ENCODE results near the gene TRAIP.
A peak's percentile ranks its signal among the peaks of the same experiment; 100 is the strongest.
"Not testable (repeated sequence)": the region's sequence is repeated elsewhere in the genome, so short reads cannot be mapped to it uniquely, and the experiment has no call there.

TRAIP gene

GRCh38 chr3:49840388-49840787, 16.0 kb downstream of the TRAIP start:
- H3K4me3 ChIP-seq (ENCODE audit: low read length), result no peak overlapping the region
- H3K4me1 ChIP-seq (ENCODE audit: control insufficient read depth, insufficient read depth, low read length), result peaks cover 4% of the 10 kb centered on the region
- no peaks in the 10 kb centered on the region for H3K36me3 ChIP-seq (ENCODE audit: control insufficient read depth, insufficient read depth, low read length)
- no peaks in the 10 kb centered on the region for H3K27me3 ChIP-seq (ENCODE audit: control insufficient read depth, insufficient read depth, low read length)
- no peak overlapping the region for H3K9ac ChIP-seq (ENCODE audit: low read length)
- no peak overlapping the region for H3K27ac ChIP-seq (ENCODE audit: low read depth, low read length)

GRCh38 chr3:49839193-49839809, 17.1 kb downstream of the TRAIP start:
- Histone ChIP-seq H3K27me3 (ENCODE audit: control insufficient read depth, insufficient read depth, low read length) (no peaks in the 10 kb centered on the region), H3K4me1 (ENCODE audit: control insufficient read depth, insufficient read depth, low read length) (peaks cover 4% of the 10 kb centered on the region), H3K4me3 (ENCODE audit: low read length) (no peak overlapping the region), H3K9ac (ENCODE audit: low read length) (no peak overlapping the region), H3K36me3 (ENCODE audit: control insufficient read depth, insufficient read depth, low read length) (no peaks in the 10 kb centered on the region), H3K27ac (ENCODE audit: low read depth, low read length) (no peak overlapping the region)

- H3K27ac ChIP-seq (ENCODE audit: low read depth, low read length), result no peak overlapping the region
- H3K36me3 ChIP-seq (ENCODE audit: control insufficient read depth, insufficient read depth, low read length), result no peaks in the 10 kb centered on the region
- no peaks in the 10 kb centered on the region for H3K27me3 ChIP-seq (ENCODE audit: control insufficient read depth, insufficient read depth, low read length)
- H3K4me1 ChIP-seq (ENCODE audit: control insufficient read depth, insufficient read depth, low read length), result no peaks in the 10 kb centered on the region
- no peak overlapping the region for H3K4me3 ChIP-seq (ENCODE audit: low read length)
- no peak overlapping the region for H3K9ac ChIP-seq (ENCODE audit: low read length)
Observed at GRCh38 chr3:49831341-49831740, 25.0 kb downstream of the TRAIP start.

- no peak overlapping the region for H3K27ac ChIP-seq (ENCODE audit: low read depth, low read length)
- H3K4me1 ChIP-seq (ENCODE audit: control insufficient read depth, insufficient read depth, low read length), result no peaks in the 10 kb centered on the region
- no peak overlapping the region for H3K9ac ChIP-seq (ENCODE audit: low read length)
- no peaks in the 10 kb centered on the region for H3K36me3 ChIP-seq (ENCODE audit: control insufficient read depth, insufficient read depth, low read length)
- H3K4me3 ChIP-seq (ENCODE audit: low read length), result no peak overlapping the region
- H3K27me3 ChIP-seq (ENCODE audit: control insufficient read depth, insufficient read depth, low read length), result no peaks in the 10 kb centered on the region
Observed at GRCh38 chr3:49826016-49826415, 30.3 kb downstream of the TRAIP start.

- H3K4me3 ChIP-seq (ENCODE audit: low read length); H3K36me3 ChIP-seq (ENCODE audit: control insufficient read depth, insufficient read depth, low read length); H3K27ac ChIP-seq (ENCODE audit: low read depth, low read length); H3K27me3 ChIP-seq (ENCODE audit: control insufficient read depth, insufficient read depth, low read length); H3K9ac ChIP-seq (ENCODE audit: low read length); H3K4me1 ChIP-seq (ENCODE audit: control insufficient read depth, insufficient read depth, low read length): not testable (repeated sequence)
Observed at GRCh38 chr3:49823131-49823530, 33.2 kb downstream of the TRAIP start.

GRCh38 chr3:49813497-49814174, 42.7 kb downstream of the TRAIP start, which contains the start of gene UBA7:
TSS of gene UBA7 (minus strand) at chr3:49813953. CDS start at chr3:49813787, 166 bp downstream.
- H3K4me3 ChIP-seq (ENCODE audit: low read length), result peak within 1 kb of the TSS; percentile 87
- no peaks in the 10 kb centered on the region for H3K27me3 ChIP-seq (ENCODE audit: control insufficient read depth, insufficient read depth, low read length)
- H3K27ac ChIP-seq (ENCODE audit: low read depth, low read length), result peak within 1 kb of the TSS; percentile 69
- H3K36me3 ChIP-seq (ENCODE audit: control insufficient read depth, insufficient read depth, low read length), result peaks cover 16% of the 10 kb centered on the region
- peaks cover 13% of the 10 kb centered on the region for H3K4me1 ChIP-seq (ENCODE audit: control insufficient read depth, insufficient read depth, low read length)
- H3K9ac ChIP-seq (ENCODE audit: low read length), result peak within 1 kb of the TSS; percentile 63

- Histone ChIP-seq H3K27me3 (ENCODE audit: control insufficient read depth, insufficient read depth, low read length) (no peaks in the 10 kb centered on the region), H3K4me3 (ENCODE audit: low read length) (peak overlapping the region; percentile 87), H3K4me1 (ENCODE audit: control insufficient read depth, insufficient read depth, low read length) (peaks cover 13% of the 10 kb centered on the region), H3K9ac (ENCODE audit: low read length) (peak overlapping the region; percentile 63), H3K36me3 (ENCODE audit: control insufficient read depth, insufficient read depth, low read length) (peaks cover 16% of the 10 kb centered on the region), H3K27ac (ENCODE audit: low read depth, low read length) (peak overlapping the region; percentile 69)
Observed at GRCh38 chr3:49812916-49813496, 43.4 kb downstream of the TRAIP start.

- no peak overlapping the region for H3K27ac ChIP-seq (ENCODE audit: low read depth, low read length)
- no peak overlapping the region for H3K9ac ChIP-seq (ENCODE audit: low read length)
- no peaks in the 10 kb centered on the region for H3K27me3 ChIP-seq (ENCODE audit: control insufficient read depth, insufficient read depth, low read length)
- H3K4me1 ChIP-seq (ENCODE audit: control insufficient read depth, insufficient read depth, low read length), result peaks cover 8% of the 10 kb centered on the region
- no peak overlapping the region for H3K4me3 ChIP-seq (ENCODE audit: low read length)
- peaks cover 16% of the 10 kb centered on the region for H3K36me3 ChIP-seq (ENCODE audit: control insufficient read depth, insufficient read depth, low read length)
Observed at GRCh38 chr3:49807431-49808114, 48.8 kb downstream of the TRAIP start.

GRCh38 chr3:49806850-49807249, 49.5 kb downstream of the TRAIP start:
- H3K27me3 ChIP-seq (ENCODE audit: control insufficient read depth, insufficient read depth, low read length), result no peaks in the 10 kb centered on the region
- no peak overlapping the region for H3K4me3 ChIP-seq (ENCODE audit: low read length)
- no peak overlapping the region for H3K9ac ChIP-seq (ENCODE audit: low read length)
- H3K27ac ChIP-seq (ENCODE audit: low read depth, low read length), result no peak overlapping the region
- peaks cover 16% of the 10 kb centered on the region for H3K36me3 ChIP-seq (ENCODE audit: control insufficient read depth, insufficient read depth, low read length)
- H3K4me1 ChIP-seq (ENCODE audit: control insufficient read depth, insufficient read depth, low read length), result peaks cover 5% of the 10 kb centered on the region

GRCh38 chr3:49805897-49806701, 50.3 kb downstream of the TRAIP start:
- H3K36me3 ChIP-seq (ENCODE audit: control insufficient read depth, insufficient read depth, low read length), result peaks cover 15% of the 10 kb centered on the region
- H3K27me3 ChIP-seq (ENCODE audit: control insufficient read depth, insufficient read depth, low read length), result no peaks in the 10 kb centered on the region
- no peak overlapping the region for H3K4me3 ChIP-seq (ENCODE audit: low read length)
- peaks cover 5% of the 10 kb centered on the region for H3K4me1 ChIP-seq (ENCODE audit: control insufficient read depth, insufficient read depth, low read length)
- H3K9ac ChIP-seq (ENCODE audit: low read length), result no peak overlapping the region
- peak overlapping the region; percentile 44 for H3K27ac ChIP-seq (ENCODE audit: low read depth, low read length)

GRCh38 chr3:49805367-49805782, 51.0 kb downstream of the TRAIP start:
- Histone ChIP-seq H3K4me1 (ENCODE audit: control insufficient read depth, insufficient read depth, low read length) (peaks cover 5% of the 10 kb centered on the region), H3K36me3 (ENCODE audit: control insufficient read depth, insufficient read depth, low read length) (peaks cover 8% of the 10 kb centered on the region), H3K4me3 (ENCODE audit: low read length) (no peak overlapping the region), H3K9ac (ENCODE audit: low read length) (no peak overlapping the region), H3K27me3 (ENCODE audit: control insufficient read depth, insufficient read depth, low read length) (no peaks in the 10 kb centered on the region), H3K27ac (ENCODE audit: low read depth, low read length) (peak overlapping the region; percentile 44)
